Measurements from ENCODE around the gene POLA1.

- TF ChIP-seq CTCF (IDR thresholded peaks at IDR 0.05) (no peak), POLR2A (IDR thresholded peaks at IDR 0.05) (no peak)
These were observed 186.0 kb downstream of the POLA1 start for GRCh38 chrX:24879679-24880078.

Data from testis (tissue), 2 donors.